ENCODE measurements around the gene PIGC.

The PIGC gene

GRCh38 chr1:172469717-172470116 lies 25.8 kb upstream of the PIGC start:
- no peak overlapping the region for H3K4me3 ChIP-seq (ENCODE audit: control insufficient read depth, low read depth, low read length)
- no peak for DNase-seq (ENCODE audit: low read depth)
- TF ChIP-seq CTCF (IDR thresholded peaks at IDR 0.05; ENCODE audit: control insufficient read depth, insufficient read depth, low read depth, low read length, missing control alignments) = no peak

GRCh38 chr1:172468296-172468695 lies 24.4 kb upstream of the PIGC start:
- DNase-seq (ENCODE audit: low read depth) = no peak
- TF ChIP-seq CTCF (IDR thresholded peaks at IDR 0.05; ENCODE audit: control insufficient read depth, insufficient read depth, low read depth, low read length, missing control alignments) = no peak

GRCh38 chr1:172467446-172467845 lies 23.6 kb upstream of the PIGC start:
- TF ChIP-seq CTCF (IDR thresholded peaks at IDR 0.05; ENCODE audit: control insufficient read depth, insufficient read depth, low read depth, low read length, missing control alignments) = no peak
- no peak for DNase-seq (ENCODE audit: low read depth)
- no peak overlapping the region for H3K4me3 ChIP-seq (ENCODE audit: control insufficient read depth, low read depth, low read length)

More at GRCh38 chr1:172468296-172468695, 24.4 kb upstream of the PIGC start:
- no peak overlapping the region for H3K4me3 ChIP-seq (ENCODE audit: control insufficient read depth, low read depth, low read length)

DNA sequence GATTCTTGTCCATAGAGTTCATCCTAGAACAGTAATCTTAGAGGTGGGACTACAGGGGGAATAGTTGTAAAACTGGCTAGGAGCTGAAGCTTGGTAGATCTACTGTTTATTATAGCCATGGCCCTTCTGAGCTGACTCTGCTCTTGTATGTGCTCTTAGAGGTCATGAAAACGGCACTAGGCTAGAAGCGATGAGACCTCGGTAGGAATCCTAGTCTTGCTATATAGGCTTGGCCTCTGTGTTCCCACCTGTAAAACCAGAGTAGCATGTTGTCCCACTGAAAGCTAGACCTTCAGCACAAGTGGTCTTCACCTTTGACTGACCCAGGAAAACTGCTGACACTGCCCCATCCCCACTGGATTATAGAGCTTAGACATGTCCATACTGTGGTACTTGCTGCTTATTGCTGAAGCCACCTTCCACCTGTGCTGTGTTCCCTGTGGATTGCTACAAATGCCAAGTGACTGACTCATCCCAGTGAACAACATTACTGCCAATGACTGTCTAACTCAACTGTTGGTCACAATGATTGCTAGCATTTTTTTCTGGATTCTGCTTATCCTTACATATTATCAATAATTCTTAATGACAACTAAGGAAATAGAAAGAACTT lies 23.0 kb upstream of the PIGC start:
- no peak for DNase-seq (ENCODE audit: low read depth)
- no peak for TF ChIP-seq CTCF (IDR thresholded peaks at IDR 0.05; ENCODE audit: control insufficient read depth, insufficient read depth, low read depth, low read length, missing control alignments)
- no peak overlapping the region for H3K4me3 ChIP-seq (ENCODE audit: control insufficient read depth, low read depth, low read length)

DNA sequence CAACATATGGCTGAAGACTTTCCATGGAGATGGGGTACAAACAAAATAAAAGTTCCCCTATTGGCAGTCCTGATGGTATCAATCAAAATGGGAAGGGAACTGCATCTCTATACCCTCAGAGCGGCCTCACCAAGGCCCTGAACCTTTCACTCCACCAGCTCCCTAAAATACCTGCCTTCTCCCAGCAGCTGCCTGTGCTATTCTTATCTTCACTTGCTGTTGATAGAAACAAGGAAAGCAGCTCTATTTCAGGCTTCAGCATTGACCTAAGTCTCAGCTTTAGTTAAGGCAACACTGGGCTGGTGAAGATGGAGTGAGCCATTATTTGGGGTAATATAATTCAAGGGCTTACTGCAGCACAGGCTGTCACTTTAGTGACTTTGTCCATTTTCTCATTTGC lies 21.7 kb upstream of the PIGC start:
- no peak overlapping the region for H3K4me3 ChIP-seq (ENCODE audit: control insufficient read depth, low read depth, low read length)
- TF ChIP-seq CTCF (IDR thresholded peaks at IDR 0.05; ENCODE audit: control insufficient read depth, insufficient read depth, low read depth, low read length, missing control alignments) = no peak
- no peak for DNase-seq (ENCODE audit: low read depth)

- no peak for TF ChIP-seq CTCF (IDR thresholded peaks at IDR 0.05; ENCODE audit: control insufficient read depth, insufficient read depth, low read depth, low read length, missing control alignments)
- DNase-seq (ENCODE audit: low read depth) = no peak
- no peak overlapping the region for H3K4me3 ChIP-seq (ENCODE audit: control insufficient read depth, low read depth, low read length)
Observed at GRCh38 chr1:172460887-172461315, 17.0 kb upstream of the PIGC start.

All from AG09309 (cell line).